Endothelial cell of umbilical vein (primary cell): ENCODE results near the gene U2AF2. TPM values are rescaled to one million over a fixed set of nuclear protein-coding genes. Genes with fewer than 3 reads are reported as not detected.

Experiments used
- BruUV-seq: library from RNA; stranded (reverse); fragments of 400-500 nt; replicated peaks from 2 replicates; lab custom pipeline; 2021; lab: Mats Ljungman, UMichigan
- CTCF ChIA-PET: fragments of 300-600, 350-600 bp; sonication (Branson Sonifier 250); formaldehyde crosslinking; loops from one replicate; lab custom pipeline; 2021; ENCODE audit warnings: antibody characterized with exemption, inconsistent platforms; lab: Charles Lee
- POLR2A ChIA-PET: fragments of 300-600, 350-600 bp; sonication (Branson Sonifier 250); formaldehyde crosslinking; loops from one replicate; lab custom pipeline; 2021; ENCODE audit warnings: antibody characterized with exemption, inconsistent platforms; lab: Charles Lee
- DNase-seq: peaks from one replicate; pipeline ENCODE4 v3.0.0-alpha.2; 2011; ENCODE audit warnings: low read depth, low spot score
- FAIRE-seq: peaks from 2 replicates; lab custom pipeline; 2011; peaks lifted over from hg19 to GRCh38; lab: Jason Lieb, UNC
- H2AFZ ChIP-seq: 2 replicates; pipeline ENCODE4 v1.6.0; 2012; ENCODE audit warnings: low read depth, low read length, control low read depth, inconsistent platforms
- H3K27ac ChIP-seq: 2 replicates; pipeline ENCODE4 v1.5.1; 2011; ENCODE audit warnings: low read depth, mild to moderate bottlenecking, control low read depth, low read length, moderate library complexity; ENCODE audit not compliant: insufficient read depth
- H3K27me3 ChIP-seq, 2 experiments: 2 replicates each; pipeline versions ENCODE4 v1.6.0 to v1.6.1; 2011; ENCODE audit warnings: low read length in 2 of 2, mixed read lengths in 1 of 2; ENCODE audit not compliant: control insufficient read depth in 2 of 2, insufficient read depth in 2 of 2
- H3K36me3 ChIP-seq, 2 experiments: 2 replicates in 1 of 2; 3 replicates in 1 of 2; pipeline ENCODE4 v1.5.1; 2011; ENCODE audit warnings: low read length in 2 of 2, mild to moderate bottlenecking in 1 of 2, moderate library complexity in 1 of 2; ENCODE audit not compliant: control insufficient read depth in 2 of 2, insufficient read depth in 2 of 2; ENCODE audit errors: extremely low read depth in 1 of 2
- H3K4me1 ChIP-seq: 3 replicates; pipeline ENCODE4 v1.5.1; 2011; ENCODE audit warnings: mild to moderate bottlenecking, low read length; ENCODE audit not compliant: control insufficient read depth, insufficient read depth; ENCODE audit errors: extremely low read depth
- H3K4me2 ChIP-seq: 2 replicates; pipeline ENCODE4 v1.6.1; 2011; ENCODE audit warnings: low read length, control low read depth, mixed read lengths; ENCODE audit not compliant: insufficient read depth
- H3K4me3 ChIP-seq, 3 experiments: fragments of 200-600 bp in 1 of 3; sonication (generic), shearing (Covaris generic) in 1 of 3; replicated peaks in 1 of 3; 2 replicates each; pipeline ENCODE4 v1.5.1; 2011 to 2016; ENCODE audit warnings: control low read depth in 3 of 3, low read length in 3 of 3, mild to moderate bottlenecking in 2 of 3, inconsistent platforms in 1 of 3, low read depth in 1 of 3, moderate library complexity in 1 of 3; ENCODE audit not compliant: insufficient read depth in 1 of 3
- H3K79me2 ChIP-seq: 2 replicates; pipeline ENCODE4 v1.6.0; 2012; ENCODE audit warnings: low read length, inconsistent platforms; ENCODE audit not compliant: control insufficient read depth, insufficient read depth
- H3K9ac ChIP-seq: replicated peaks from 2 replicates; pipeline ENCODE3; 2011; ENCODE audit warnings: low read length, control low read depth; ENCODE audit not compliant: insufficient read depth; ENCODE audit errors: extremely low read depth
- H3K9me1 ChIP-seq: replicated peaks from 3 replicates; pipeline ENCODE4 v1.6.0; 2011; ENCODE audit warnings: mild to moderate bottlenecking, low read length; ENCODE audit not compliant: control insufficient read depth, insufficient read depth; ENCODE audit errors: extremely low read depth
- H3K9me3 ChIP-seq: replicated peaks from 2 replicates; pipeline ENCODE4 v1.5.1; 2012; ENCODE audit warnings: low read length, inconsistent platforms; ENCODE audit not compliant: control insufficient read depth, insufficient read depth
- H4K20me1 ChIP-seq: replicated peaks from 2 replicates; pipeline ENCODE3; 2011; ENCODE audit warnings: mild to moderate bottlenecking, low read length; ENCODE audit not compliant: control insufficient read depth, insufficient read depth; ENCODE audit errors: extremely low read depth
- CTCF ChIP-seq, 2 donors: IDR thresholded peaks; 1 replicate in 1 of 2; 2 replicates in 1 of 2; pipeline ENCODE4 v1.5.1; 2011; ENCODE audit warnings: low read length in 2 of 2, mild to moderate bottlenecking in 2 of 2, moderate library complexity in 2 of 2, control low read depth in 1 of 2, inconsistent platforms in 1 of 2, low read depth in 1 of 2; ENCODE audit not compliant: insufficient read depth in 1 of 2; ENCODE audit errors: extremely low read depth in 1 of 2
- EZH2 ChIP-seq: IDR thresholded peaks from 2 replicates; pipeline ENCODE4 v1.6.1; 2012; ENCODE audit warnings: borderline replicate concordance, low read depth, mild to moderate bottlenecking, moderate library complexity, low read length, inconsistent platforms; ENCODE audit not compliant: severe bottlenecking
- FOS ChIP-seq: IDR thresholded peaks from 2 replicates; pipeline ENCODE4 v1.6.1; 2011; ENCODE audit warnings: mild to moderate bottlenecking, low read length, moderate library complexity, borderline replicate concordance; ENCODE audit not compliant: insufficient read depth
- GATA2 ChIP-seq: IDR thresholded peaks from 2 replicates; pipeline ENCODE4 v1.7.0; 2011; ENCODE audit warnings: low read depth, mild to moderate bottlenecking, moderate library complexity, mixed read lengths, low read length; ENCODE audit not compliant: insufficient read length, insufficient read depth
- JUN ChIP-seq: IDR thresholded peaks from 2 replicates; pipeline ENCODE4 v1.6.1; 2011; ENCODE audit warnings: borderline replicate concordance, low read depth; ENCODE audit not compliant: insufficient read length, insufficient read depth
- MAX ChIP-seq: IDR thresholded peaks from 2 replicates; pipeline ENCODE4 v1.6.1; 2011; ENCODE audit not compliant: insufficient read depth, insufficient read length
- MYC ChIP-seq: IDR thresholded peaks from one replicate; pipeline ENCODE4 v1.6.1; 2011; ENCODE audit warnings: mild to moderate bottlenecking, low read depth, low read length
- POLR2A ChIP-seq: IDR thresholded peaks from 2 replicates; pipeline ENCODE4 v1.6.1; 2012; ENCODE audit warnings: low read depth, mild to moderate bottlenecking, control low read depth, low read length
- POLR2AphosphoS5 ChIP-seq: IDR thresholded peaks from 2 replicates; pipeline ENCODE4 v1.6.1; 2012; ENCODE audit warnings: low read depth, mild to moderate bottlenecking, control low read depth, low read length, moderate library complexity; ENCODE audit not compliant: insufficient read depth
- dilution Hi-C: fragments of 300-500 bp; cut with MboI; formaldehyde crosslinking; loops from one replicate; pipeline ENCODE4 v1.15.0; 2019; ENCODE audit warnings: low sequenced_read_pairs; ENCODE audit not compliant: extremely low pct_ligation_motif_present
- intact Hi-C: fragments of 100-400 bp; cut with micrococcal nuclease; formaldehyde crosslinking; loops from one replicate; pipeline ENCODE4 v1.10.0; 2022
- polyA plus RNA-seq, 4 experiments: library from polyadenylated mRNA; depleted of rRNA in 3 of 4; stranded (reverse) in 3 of 4; unstranded in 1 of 4; fragments of >200 nt; gene quantifications; 2 replicates each; pipeline versions ENCODE4 v1.2.1 to v1.2.3, GENCODE V29; 2011 to 2012; ENCODE audit warnings: missing spikeins in 1 of 4
- total RNA-seq: library from RNA; stranded (reverse); gene quantifications from 2 replicates; pipeline ENCODE4 v1.2.3, GENCODE V29; 2021

Gene U2AF2
- total and polyA plus RNA-seq, 2 donors (not counting 3 experiments of a cell fraction or from before 2014, with no cell fraction given), result 183 to 259 TPM

GRCh38 chr19:55649268-55650125 is 5.3 kb upstream of the U2AF2 start:
- no TSS peak for BruUV-seq
- FAIRE-seq, result no peak
- TF ChIP-seq FOS (no peak), GATA2 (no peak), CTCF (IDR thresholded peaks at IDR 0.05; ENCODE audit: extremely low read depth in 1 of 2, insufficient read depth in 1 of 2, low read depth in 1 of 2, low read length in 2 of 2) (no peak), EZH2 (no peak), MYC (no peak), POLR2A (no peak), POLR2AphosphoS5 (no peak), MAX (no peak), JUN (no peak)
- H3K4me1 ChIP-seq, result peaks cover 14% of the 10 kb centered on the region
- no peak overlapping the region for H3K27ac ChIP-seq
- H3K36me3 ChIP-seq, result peaks cover 3 to 12% of the 10 kb centered on the region in 2 experiments
- no peak overlapping the region for H3K9ac ChIP-seq
- dilution Hi-C loops (no loop called here), intact Hi-C loops (loop anchor here (10.0 kb wide), 3 partner anchors 315 to 1185 kb away; partner anchors contain the start of genes KMT5C, LENG9 and ZNF787)
- H3K79me2 ChIP-seq, result peaks cover 11% of the 10 kb centered on the region
- ChIA-PET POLR2A (interaction anchor here (0.5 kb wide), 1 partner anchor 41 kb away, joined by 4 read pairs; no protein-coding TSS in a partner anchor), CTCF (interaction anchor here (0.7 kb wide), 1 partner anchor 17 kb away, joined by 4 read pairs; no protein-coding TSS in a partner anchor)
- no peak overlapping the region for H2AFZ ChIP-seq
- H3K9me3 ChIP-seq, result no peaks in the 10 kb centered on the region
- no peak overlapping the region for H3K4me3 ChIP-seq
- no peaks in the 10 kb centered on the region for H3K27me3 ChIP-seq
- no peak for DNase-seq
- no peaks in the 10 kb centered on the region for H4K20me1 ChIP-seq
- no peaks in the 10 kb centered on the region for H3K9me1 ChIP-seq
- no peak overlapping the region for H3K4me2 ChIP-seq
